ENCODE results near the gene CFB. TPM values are rescaled to one million over a fixed set of nuclear protein-coding genes. Genes with fewer than 3 reads are reported as not detected.

CFB gene
- total and polyA plus RNA-seq, 9 of the 15 experiments (the other 6 are each of a cell fraction or from before 2014, with no cell fraction given), result 0.08 to 0.91 (median 0.22) TPM; not detected in 4

- peaks cover 7% of the 10 kb centered on the region for H3K9me3 ChIP-seq (replicated peaks; ENCODE audit: control insufficient read depth, insufficient read depth, low read depth, low read length)
- ChIA-PET CTCF (ENCODE audit: low intra/inter-chr PET ratio) (no interaction called here), POLR2A (interaction anchor here (0.6 to 0.9 kb wide), 3 partner anchors 23 to 269 kb away, joined by 3 read pairs; no protein-coding TSS in a partner anchor)
- no peak for DNase-seq (ENCODE audit: extremely low read depth in 1 of 4, low spot score in 3 of 4)
- H2AFZ ChIP-seq (ENCODE audit: low read depth, low read length), result peak overlapping the region; percentile 88
- TF ChIP-seq CTBP1 (IDR thresholded peaks at IDR 0.05; ENCODE audit: borderline replicate concordance) (no peak), ZNF717 (CRISPR knock-in tag; IDR thresholded peaks at IDR 0.05) (no peak), NR2C1 (IDR thresholded peaks at IDR 0.05) (no peak), NR2C1 (tag; IDR thresholded peaks at IDR 0.05) (0 out of 2 replicates have a peak, but pooled peaks have one; percentile 5), ZNF175 (CRISPR knock-in tag; IDR thresholded peaks at IDR 0.05; ENCODE audit: low read depth) (0 out of 2 replicates have a peak, but pooled peaks have one; percentile 65), ZNF347 (CRISPR knock-in tag; IDR thresholded peaks at IDR 0.05; ENCODE audit: low read depth) (no peak), CHD4 (IDR thresholded peaks at IDR 0.05; ENCODE audit: insufficient read depth, insufficient replicate concordance, low read depth, low read length, poor library complexity, severe bottlenecking) (no peak), DEAF1 (CRISPR knock-in tag; IDR thresholded peaks at IDR 0.05) (no peak)
- 51% methylated on average over 11 of the region's 11 CpGs for WGBS (ENCODE audit: insufficient coverage, low coverage, missing lambda C conversion rate)
- peak overlapping the region; percentile 35; the same call in 1 of the 2 replicates for H3K4me2 ChIP-seq (ENCODE audit: insufficient read depth, low read length)
- peak overlapping the region in 1 of 2 experiments; percentile 72; a peak in 2 of 4 replicates for H3K9ac ChIP-seq (ENCODE audit: insufficient read depth in 1 of 2, low read depth in 2 of 2, low read length in 2 of 2)
- no peaks in the 10 kb centered on the region for H3K36me3 ChIP-seq (ENCODE audit: control insufficient read depth, insufficient read depth, low read length)
- no peaks in the 10 kb centered on the region for H4K20me1 ChIP-seq (replicated peaks; ENCODE audit: control insufficient read depth, insufficient read depth, low read length)
- peak; percentile 12 for ATAC-seq
- peaks cover 6% of the 10 kb centered on the region in 2 experiments; a peak in 4 of 5 replicates for H3K4me1 ChIP-seq (replicated peaks in 1 of 2; ENCODE audit: control insufficient read depth in 2 of 2, insufficient read depth in 2 of 2, low read length in 2 of 2)
- intact Hi-C loops (cut with micrococcal nuclease) (no loop called here), in situ Hi-C loops (cut with MboI) (no loop called here)
- no peak overlapping the region for H3K4me3 ChIP-seq
- no peaks in the 10 kb centered on the region for H3K9me1 ChIP-seq (ENCODE audit: control insufficient read depth, insufficient read depth, low read length)
- peaks cover 1 to 2% of the 10 kb centered on the region in 2 experiments; a peak in 2 of 5 replicates for H3K27me3 ChIP-seq (ENCODE audit: control insufficient read depth in 2 of 2, insufficient read depth in 2 of 2, low read length in 2 of 2)
- FAIRE-seq, result no peak
- H3K27ac ChIP-seq (ENCODE audit: extremely low read depth, low read depth, low read length), result no peak overlapping the region; the same call in 2 of the 3 replicates
- no peaks in the 10 kb centered on the region for H3K79me2 ChIP-seq (ENCODE audit: control insufficient read depth, insufficient read depth, low read length)
- BruUV-seq (replicated peaks), result no TSS peak
Observed at GRCh38 chr6:31927863-31928671, 17.8 kb upstream of the CFB start.
